NCI-H82 (cell line): ENCODE results near the gene FAM131B.

Experiments used
- DNase-seq: peaks from one replicate; lab custom pipeline; 2025; lab: John Stamatoyannopoulos, UW

The FAM131B gene

GRCh38 chr7:143382126-143382790 is 19.7 kb upstream of the FAM131B start:
- peak; percentile 12 for DNase-seq

DNA sequence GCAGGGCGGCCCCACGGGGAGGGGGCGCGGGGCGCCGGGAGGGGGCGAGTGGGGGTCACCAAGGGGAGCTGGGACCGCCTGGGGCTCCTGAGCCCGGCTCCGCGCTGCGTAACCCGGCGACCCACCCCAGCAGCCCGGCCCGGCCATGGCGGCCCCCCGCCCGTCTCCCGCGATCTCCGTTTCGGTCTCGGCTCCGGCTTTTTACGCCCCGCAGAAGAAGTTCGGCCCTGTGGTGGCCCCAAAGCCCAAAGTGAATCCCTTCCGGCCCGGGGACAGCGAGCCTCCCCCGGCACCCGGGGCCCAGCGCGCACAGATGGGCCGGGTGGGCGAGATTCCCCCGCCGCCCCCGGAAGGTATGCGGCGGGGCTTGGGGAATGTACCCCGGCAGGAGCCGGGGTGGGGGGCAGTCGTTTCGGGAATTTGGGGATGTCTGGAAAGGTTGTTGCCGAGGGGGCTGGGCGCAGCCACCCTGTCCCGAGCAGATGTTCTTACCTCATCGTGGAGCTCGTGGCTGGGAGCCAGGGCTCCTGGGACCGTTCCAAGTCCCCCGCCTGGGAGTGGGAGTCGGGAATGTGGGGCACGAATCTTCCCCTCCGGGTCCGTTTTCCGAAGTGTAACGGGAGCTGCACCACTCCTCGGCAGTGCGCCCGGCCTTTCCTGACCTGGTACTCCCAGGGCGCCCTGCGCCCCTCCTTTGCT is 19.1 kb upstream of the FAM131B start:
- DNase-seq, result peak; percentile 25

DNA sequence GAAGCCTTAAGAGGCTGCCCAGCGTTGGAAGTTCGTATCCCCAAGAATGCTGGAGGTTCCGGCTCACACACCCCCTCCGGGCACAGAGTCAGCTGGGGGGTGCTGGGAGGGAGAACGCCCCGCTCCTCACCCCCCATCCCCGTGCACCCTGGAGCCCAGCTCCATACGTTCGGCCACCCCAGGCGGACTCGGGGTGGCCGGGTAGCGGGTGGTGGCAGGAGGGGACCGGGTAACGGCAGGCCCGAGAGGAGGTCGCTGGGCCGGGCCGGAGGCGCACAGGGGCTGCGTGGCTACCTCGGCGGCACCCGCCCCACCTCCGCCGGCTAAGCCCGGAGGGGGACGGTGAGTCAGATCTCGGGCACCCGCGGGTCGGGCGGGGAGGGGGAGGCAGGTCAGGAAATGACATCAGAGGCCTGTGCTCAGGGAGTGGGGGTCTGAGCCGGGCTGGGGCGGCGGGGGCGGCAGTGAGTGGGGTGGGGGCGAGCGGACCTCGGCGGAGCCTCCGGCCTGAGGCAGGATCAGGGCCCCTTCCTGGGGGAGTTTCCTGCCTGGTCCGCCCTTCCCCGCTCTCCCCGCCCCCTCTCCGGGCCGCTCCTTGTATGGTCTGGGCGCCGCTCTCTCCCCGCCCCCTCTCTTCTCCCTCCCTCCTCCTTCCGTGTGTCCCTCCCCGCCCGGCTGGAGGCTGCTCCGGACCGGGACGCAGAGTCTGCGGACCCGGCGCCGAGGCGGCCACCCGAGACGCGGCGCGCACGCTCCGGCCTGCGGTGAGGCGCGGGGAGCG is 18.3 kb upstream of the FAM131B start, which contains the start of gene ZYX:
TSS of gene ZYX (plus strand) at position 700 of the 781 bp plus-strand sequence. CDS start 227 bp downstream, outside the sequence.
- peak; percentile 88 for DNase-seq

- DNase-seq, result peak; percentile 87
Observed at GRCh38 chr7:143380260-143380645, 17.7 kb upstream of the FAM131B start.

GRCh38 chr7:143379611-143380259 is 17.2 kb upstream of the FAM131B start:
- DNase-seq, result no peak

DNA sequence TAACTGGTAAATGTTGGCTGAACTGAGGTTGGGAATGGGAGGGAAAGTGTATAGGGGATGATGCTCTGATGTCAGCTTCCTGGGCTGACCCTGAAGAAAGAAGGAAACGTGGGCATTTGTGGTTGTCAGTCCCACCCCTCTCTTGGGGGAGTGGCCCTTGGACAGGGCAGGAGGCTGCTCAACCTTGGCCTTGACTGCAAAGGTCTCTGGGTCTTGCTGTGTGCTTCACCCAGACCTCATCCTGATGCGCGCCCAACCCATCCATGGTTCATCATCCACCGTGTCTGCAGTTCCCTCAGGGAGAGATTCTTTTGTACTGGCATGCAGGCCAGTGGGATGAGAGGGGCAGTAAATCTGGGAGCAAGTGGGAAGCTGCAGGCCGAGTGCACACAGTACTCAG is 13.9 kb upstream of the FAM131B start:
- DNase-seq, result no peak

GRCh38 chr7:143375298-143376034 is 13.0 kb upstream of the FAM131B start:
- DNase-seq, result no peak

DNA sequence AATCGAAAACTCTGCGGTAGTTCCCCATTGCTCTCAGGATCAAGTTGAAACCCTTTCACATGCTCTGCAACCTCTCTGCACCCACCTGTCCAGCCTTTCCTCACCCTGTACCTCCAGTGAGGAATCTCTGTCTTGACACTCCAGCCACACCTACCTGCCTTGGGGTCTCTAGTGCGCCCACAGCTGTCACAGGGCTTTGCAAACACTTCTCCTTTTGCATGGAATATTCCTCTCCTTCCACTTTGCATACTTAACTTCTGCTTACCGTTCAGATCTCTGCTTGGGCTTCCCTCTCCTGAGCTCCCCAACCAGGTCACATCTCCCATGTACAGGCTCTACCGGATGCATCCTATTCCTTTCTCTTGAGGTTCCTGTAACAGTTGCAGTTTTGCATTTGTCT is 12.0 kb upstream of the FAM131B start:
- DNase-seq, result no peak

DNA sequence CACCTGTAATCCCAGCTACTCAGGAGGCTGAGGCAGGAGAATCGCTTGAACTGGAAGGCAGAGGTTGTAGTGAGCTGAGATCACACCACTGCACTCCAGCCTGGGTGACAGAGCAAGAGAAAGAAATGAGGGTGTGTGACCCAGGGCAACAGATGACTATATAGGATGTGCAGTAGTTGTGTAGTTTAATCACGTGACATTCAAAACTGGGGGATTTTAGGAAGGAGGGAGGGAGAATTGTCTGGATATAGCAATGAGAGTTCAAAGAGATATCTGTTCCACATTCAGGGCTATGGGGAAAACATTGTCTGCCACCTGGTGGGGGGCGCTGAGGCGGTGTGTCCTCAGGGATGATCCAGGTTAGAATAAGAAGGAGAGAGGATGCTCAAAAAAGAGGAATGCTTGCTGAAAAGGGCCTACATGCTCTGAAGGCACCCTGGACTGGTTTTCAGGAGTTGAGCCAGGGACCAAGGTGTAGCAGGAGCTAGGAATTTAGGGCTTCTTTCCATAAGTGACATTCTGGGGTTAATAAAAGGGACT is 10.8 kb upstream of the FAM131B start:
- DNase-seq, result no peak

DNA sequence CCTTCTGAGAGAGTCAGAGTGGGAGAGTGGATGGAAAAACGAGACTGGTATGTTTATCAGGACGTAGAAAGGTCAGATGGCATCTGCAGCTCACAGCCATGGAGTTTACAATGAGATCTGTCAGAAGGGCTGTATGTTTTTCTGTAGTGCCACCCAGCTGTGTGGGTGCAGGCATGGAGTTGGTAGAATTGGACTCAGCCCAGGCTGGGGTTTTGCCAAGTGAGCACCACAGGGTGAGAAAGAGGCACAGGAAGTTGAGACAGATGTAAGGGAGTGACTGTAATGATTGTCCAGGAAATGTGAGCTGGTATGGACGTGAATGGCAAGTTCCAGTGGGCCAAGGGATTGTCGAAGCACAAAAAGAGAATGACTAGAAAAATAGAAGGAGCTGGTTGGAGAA is 9.6 kb upstream of the FAM131B start:
- DNase-seq, result no peak

DNA sequence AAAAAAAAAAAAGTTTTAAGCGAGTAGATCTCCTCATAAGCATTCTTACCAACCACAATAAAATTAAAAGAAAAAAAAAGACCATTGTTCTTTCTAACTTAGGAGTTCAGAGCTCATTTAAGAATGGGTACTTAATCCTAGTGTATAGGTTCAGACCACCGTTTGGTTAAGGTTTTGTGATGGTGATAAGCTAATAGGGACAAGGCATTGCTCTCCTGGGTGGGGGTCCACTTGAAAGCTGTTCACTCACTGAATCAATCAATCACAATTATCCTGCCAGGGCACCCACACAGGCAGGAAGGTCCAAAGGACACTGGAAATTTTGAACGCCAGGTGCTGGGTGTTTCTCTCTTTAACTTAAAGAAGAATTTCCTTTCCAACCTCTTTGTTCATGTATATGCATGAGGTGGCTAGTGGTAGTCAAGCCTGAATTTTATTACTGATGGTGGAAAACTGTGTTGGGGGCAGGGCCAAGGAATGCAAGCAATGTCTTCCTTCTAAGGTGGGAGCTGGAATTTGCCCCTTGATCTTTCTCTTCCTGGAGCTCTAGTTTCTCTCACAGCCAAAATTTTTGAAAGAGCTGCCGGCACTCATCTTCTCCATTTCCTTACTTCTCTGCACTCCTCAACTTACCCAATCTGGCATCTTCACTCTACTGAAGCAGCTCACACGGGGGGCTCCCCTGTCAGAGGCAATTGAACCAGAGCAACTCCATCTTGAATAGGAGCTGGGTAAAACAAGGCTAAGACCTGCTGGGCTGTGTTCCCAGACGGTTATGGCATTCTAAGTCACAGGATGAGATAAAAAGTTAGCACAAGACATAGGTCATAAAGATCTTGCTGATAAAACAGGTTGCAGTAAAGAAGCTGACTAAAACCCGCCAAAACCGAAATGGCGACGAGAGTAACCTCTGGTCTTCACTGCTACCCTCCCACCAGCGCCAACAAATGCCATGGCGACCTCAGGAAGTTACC is 7.5 kb upstream of the FAM131B start:
- DNase-seq, result no peak

GRCh38 chr7:143368387-143368786 is 5.9 kb upstream of the FAM131B start:
- DNase-seq, result no peak

DNA sequence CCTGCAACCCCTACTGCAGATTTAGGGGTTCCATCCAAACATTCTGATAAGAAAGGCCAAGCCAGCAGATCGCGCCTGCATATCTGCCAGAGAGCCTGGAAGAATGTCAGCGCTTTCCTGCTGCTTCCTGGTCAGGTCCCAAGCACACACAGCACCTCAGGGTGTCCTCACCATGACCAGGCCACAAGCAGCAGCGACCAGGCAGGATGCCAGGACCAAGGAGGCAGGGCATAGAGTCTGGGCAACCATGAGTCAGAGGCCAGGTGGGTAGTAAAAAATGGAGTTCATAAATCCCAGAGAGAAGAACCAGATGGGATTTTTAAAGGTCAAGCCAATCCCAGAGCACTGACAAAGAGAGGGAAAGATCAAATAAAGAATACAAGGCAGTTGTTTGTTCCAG is 5.5 kb upstream of the FAM131B start:
- DNase-seq, result no peak

DNA sequence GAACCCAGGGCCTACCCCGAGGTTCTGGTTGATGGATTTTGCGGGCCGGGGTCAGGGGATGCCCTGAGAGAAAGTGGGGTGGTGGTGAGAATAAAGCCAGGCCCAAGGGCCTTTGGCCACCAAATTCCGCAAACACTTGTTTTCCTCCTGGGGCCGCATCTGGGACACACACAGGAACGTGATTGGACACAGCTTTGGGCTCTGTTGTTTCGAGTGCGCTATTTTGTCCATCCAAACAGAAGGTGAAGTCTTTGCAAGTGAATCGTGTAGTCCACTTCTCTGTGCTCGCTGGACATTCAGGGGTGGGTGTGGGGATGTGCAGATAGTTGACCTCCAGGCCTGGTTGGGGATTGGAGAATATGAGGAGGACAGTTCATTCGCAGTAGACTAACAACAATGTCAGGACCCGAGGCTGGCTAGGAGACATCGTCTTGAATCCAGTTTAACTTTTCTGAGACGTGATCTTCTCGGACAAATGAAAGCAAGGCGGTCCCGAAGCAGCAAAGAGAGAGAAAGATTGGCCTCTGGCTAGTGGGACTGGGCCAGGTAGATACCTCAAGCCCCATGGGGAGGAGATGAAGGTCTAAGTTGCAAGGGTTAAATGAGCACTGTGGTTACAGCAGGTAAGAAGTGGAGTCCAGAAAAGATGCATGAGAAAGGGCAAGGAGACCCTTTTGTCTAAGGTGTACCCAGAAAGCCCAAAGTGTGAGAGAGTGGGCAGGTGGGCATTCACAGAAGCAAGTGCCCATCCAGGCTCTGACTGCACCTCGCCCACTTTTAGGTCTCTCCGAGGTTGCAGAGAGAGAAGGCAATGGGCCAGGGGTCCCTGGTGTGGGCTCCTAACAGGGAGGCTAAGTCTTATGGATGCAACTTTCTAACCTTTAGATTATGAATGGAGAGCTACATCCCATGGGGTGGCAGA is 764 bp upstream of the FAM131B start:
- DNase-seq, result no peak

DNA sequence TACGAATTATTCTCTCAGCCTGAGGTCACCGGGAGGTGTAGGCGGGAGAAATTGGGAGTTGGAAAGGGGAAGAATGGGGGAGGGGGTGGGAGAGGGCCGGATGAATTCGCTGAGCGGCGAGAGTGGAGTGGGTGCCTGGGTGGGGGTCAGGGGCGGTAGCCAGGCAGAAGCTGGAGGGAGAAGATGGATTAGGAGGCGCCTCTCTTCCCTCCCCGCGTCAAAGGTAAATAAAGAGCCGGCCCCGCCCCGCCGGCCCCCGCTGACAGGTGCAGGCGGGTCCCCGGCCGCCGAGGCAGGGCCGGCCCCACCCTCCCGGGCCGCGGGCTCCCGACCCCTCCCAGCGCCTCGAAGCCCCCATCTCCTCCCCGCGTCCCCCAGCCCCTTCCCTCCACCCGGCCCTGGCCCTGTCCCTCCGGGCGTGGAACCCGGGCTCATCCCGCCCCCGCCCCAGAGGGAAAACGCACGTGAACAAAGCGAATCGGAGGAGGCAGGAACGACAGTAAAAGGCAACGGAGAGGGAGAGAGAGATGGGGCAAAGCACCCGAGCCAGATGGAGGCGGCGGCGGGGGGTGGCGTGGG is 872 bp downstream of the FAM131B start:
- peak; percentile 3 for DNase-seq

- no peak for DNase-seq
Observed at GRCh38 chr7:143360788-143361551, 1.5 kb downstream of the FAM131B start.

DNA sequence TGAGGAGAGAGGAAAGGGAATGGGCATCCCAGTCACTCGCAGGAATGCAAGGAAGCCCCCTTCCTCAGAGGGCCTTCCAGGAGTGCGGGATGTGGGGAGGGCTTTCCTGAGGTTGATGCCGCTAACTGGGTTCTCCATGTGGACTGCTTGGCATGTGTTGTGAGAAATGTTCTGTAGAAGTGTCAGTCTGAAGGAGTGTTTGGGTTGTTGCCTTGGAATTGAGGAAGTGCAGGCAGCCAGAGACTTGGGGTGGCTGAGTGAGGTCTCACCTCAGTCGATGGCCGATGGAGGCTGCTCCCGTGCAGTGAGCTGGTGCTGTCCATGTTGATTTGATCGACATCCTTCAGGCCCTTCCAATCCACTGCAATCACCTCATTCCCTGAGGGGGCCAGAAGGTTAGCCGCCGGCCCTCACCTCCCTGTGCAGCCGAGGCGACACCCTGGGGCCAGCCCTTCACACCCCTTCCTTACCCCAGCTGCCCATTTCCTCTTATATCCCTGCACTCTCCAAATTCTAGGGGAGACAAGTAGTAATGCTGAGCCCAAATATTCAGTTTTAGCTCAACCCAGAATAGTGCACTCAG is 2.7 kb downstream of the FAM131B start:
- no peak for DNase-seq

GRCh38 chr7:143358626-143359025 is 3.9 kb downstream of the FAM131B start:
- no peak for DNase-seq
